HG03095 (cell line): Measurements from ENCODE around the gene ADPRHL1.
"Not testable (repeated sequence)": the region's sequence is repeated elsewhere in the genome, so short reads cannot be mapped to it uniquely, and the experiment has no call there.

Experiments
- ATAC-seq: cut with Tn5 transposase; IDR thresholded peaks from one replicate; pipeline ENCODE4 v1.9.1; 2021; ENCODE audit warnings: moderate library complexity; ENCODE audit not compliant: unreplicated experiment

The ADPRHL1 gene

GRCh38 chr13:113403255-113404104 is 49.8 kb downstream of the ADPRHL1 start:
- no peak for ATAC-seq

- no peak for ATAC-seq
Measured at GRCh38 chr13:113402471-113403254, 50.6 kb downstream of the ADPRHL1 start.

- ATAC-seq = no peak
Measured at GRCh38 chr13:113401452-113402415, 51.6 kb downstream of the ADPRHL1 start.

DNA sequence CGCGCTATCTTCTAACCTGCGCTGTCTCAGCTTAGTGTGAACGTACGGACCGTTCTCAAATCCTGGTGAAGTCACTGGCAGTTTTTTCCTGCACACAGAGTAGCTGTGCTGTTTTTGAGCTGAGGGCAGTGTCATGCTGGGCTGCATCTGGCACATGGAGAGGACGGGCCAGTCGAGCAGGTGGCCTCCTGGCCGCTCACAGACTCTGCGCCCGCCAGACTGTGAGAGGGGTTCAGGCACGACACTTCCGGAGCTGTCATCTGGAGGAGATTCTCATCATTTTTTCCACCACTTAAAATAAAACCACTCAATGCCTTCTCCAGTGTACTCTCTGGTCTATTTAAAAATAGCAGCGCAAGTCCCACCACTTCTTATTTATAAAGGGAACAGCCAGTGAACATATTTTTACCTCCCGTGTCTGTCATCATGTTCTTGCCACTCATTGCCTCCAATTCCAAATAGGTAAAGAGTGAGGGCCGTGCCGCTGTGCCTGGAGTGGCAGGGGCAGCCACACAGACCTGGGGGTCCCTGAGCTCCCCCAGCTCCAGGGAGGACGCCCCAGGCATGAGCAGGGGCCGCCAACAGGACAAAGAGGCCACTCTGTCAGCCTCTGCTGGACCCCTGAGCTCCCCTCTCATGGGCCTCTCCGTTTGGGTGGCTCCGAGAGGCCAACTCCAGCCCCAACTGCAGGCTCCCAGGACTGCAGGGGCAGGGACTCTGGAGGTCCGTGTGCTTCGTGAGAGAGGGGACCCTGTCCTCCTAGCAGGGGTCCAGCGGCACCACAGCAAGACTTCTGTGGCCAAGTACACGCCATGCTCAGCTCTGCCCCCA is 52.5 kb downstream of the ADPRHL1 start:
- ATAC-seq = no peak

GRCh38 chr13:113399755-113400149 is 53.5 kb downstream of the ADPRHL1 start:
- ATAC-seq = no peak

GRCh38 chr13:113398963-113399754 is 54.1 kb downstream of the ADPRHL1 start:
- ATAC-seq = no peak

DNA sequence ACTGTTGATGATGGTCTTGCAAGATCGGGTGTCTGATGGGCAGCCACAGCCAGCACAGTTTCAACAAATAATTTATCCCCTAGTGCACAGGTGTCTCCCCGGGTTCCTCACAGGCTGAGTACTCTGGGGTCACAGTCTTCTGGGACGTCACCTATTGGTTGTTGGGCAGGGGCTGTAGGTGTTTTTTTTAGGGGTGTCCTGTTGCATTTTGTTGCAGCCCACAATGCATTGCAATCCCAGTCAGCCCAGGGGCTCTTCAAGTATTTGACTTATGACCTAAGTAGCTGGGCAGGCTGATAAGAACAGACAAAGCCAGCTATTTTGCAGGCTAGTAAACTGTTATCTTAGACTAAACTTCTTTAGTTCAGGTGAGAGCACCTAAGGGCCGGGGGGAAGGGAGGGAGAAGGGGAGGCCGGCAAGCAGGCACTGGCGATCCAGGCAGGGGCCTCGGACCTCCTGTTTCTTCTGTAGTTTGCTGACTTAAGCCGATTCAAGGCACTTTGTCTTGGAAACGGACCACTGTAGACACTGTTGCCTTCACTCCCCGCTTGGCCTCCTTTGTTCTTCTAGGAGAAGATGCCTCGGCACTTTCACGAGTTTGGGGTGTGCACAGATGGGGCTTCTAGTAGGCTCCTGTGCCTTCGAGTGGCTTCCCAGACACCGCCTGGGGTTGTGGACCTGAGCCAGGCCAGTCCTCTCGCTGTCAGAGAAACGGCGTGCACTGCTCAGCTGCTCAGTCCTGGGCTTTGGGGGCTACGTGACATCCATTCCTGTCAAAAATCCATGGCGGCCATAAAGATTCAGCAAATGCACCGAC is 55.5 kb downstream of the ADPRHL1 start:
- ATAC-seq = no peak

DNA sequence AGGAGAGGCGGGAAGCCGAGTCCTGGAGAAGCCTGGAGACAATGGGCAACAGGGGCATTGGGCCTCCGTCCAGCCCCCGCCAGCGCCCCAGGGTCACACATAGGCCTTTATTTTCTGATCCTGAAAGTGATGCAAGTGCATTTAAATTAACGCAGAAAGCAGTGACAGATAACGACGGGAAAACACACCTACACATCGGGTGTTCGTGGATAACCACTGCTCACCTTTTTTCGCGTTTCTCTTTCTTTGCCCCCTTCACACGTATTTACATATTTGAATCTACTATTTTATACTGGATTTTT is 59.0 kb downstream of the ADPRHL1 start:
- ATAC-seq = no peak

DNA sequence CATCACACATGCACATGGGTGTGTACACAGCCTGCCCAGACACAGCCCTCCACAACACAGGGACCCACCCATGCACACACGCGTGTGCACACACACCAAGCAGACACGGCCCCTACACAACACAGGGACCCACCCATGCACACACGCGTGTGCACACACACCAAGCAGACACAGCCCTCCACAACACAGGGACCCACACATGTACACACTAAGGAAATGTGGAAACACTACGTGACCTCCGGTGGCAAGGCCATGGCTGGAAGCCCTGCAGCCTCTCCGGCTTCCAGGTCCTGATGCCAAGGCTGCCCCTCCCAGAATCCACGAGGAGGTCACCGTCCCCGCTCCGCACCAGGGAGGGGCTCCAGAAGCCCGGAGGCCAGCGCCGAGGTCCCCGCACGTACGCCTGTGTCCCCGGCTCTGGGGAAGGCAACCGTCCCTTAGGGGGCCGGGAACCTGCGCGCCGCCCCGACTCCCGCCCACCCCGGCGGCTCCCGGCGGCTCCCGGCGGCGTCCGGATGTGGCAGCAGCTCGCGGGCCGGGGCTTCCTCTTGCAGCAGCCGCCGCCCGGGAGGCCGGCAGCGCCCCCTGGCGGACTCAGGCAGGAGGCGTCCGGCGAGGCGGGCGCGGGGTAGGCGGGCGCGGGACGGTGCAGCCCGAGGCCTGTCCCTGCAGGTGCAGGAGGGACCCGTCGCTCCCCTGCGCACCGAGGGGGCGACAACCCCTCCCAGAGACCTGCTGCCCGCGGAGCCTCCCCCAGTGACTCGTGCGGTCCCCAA is 59.5 kb downstream of the ADPRHL1 start:
- peak; percentile 99 for ATAC-seq

DNA sequence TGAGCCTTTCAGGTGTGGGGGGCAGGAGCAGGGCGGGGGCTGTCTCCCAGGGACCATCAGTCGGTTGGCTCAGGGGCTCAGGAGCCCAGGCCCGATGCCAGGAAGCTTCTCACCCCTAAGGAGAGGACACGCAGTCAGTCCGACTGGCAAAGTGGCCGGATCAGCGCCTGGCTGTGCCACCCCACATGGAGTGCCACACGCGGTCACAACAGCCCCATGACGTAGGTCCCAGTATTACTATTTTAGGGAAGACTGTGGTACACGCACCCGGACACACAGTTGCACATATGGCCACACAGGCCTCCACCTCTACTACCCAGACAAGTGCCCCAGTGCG is 60.1 kb downstream of the ADPRHL1 start:
- ATAC-seq = peak; percentile 25

DNA sequence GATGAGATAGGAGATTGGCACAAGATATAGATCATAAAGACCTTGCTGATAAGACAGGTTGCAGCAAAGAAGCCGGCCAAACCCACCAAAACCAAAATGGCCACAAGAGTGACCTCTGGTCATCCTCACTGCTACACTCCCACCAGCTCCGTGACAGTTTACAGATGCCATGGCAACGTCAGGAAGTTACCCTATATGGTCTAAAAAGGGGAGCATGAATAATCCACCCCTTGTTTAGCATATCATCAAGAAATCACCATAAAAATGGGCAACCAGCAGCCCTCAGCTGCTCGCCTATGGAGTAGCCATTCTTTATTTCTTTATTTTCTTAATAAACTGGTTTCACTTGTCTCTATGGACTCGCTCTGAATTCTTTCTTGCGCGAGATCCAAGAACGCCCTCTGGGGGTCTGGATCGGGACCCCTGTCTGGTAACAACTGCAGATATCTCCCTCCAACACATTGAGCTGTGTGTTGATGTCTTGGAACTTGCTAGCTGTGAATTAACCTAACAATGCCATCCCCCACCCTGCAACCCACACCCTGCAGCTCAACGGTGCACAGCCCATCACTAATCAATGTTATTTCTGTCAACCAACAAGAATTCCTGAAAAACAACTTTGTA is 62.3 kb downstream of the ADPRHL1 start:
- ATAC-seq = no peak

DNA sequence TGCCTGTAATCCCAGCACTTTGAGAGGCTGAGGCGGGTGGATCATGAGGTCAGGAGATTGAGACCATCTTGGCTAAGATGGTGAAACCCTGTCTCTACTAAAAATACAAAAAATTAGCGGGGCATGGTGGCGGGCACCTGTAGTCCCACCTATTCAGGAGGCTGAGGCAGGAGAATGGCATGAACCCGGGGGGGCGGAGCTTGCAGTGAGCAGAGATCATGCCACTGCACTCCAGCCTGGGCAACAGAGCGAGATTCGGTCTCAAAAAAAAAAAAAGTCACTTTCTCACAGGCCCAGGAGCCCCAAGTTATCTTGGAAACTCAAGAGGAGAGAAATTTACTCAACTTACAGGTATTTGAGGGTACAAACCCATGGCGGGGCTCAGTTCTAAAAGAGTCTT is 63.7 kb downstream of the ADPRHL1 start:
- ATAC-seq = not testable (repeated sequence)

GRCh38 chr13:113387396-113387795 is 65.9 kb downstream of the ADPRHL1 start:
- ATAC-seq = no peak

- ATAC-seq = no peak
Measured at GRCh38 chr13:113383089-113383488, 70.2 kb downstream of the ADPRHL1 start.

GRCh38 chr13:113382542-113382941 is 70.7 kb downstream of the ADPRHL1 start:
- not testable (repeated sequence) for ATAC-seq

GRCh38 chr13:113378825-113379224 is 74.5 kb downstream of the ADPRHL1 start:
- ATAC-seq = no peak

DNA sequence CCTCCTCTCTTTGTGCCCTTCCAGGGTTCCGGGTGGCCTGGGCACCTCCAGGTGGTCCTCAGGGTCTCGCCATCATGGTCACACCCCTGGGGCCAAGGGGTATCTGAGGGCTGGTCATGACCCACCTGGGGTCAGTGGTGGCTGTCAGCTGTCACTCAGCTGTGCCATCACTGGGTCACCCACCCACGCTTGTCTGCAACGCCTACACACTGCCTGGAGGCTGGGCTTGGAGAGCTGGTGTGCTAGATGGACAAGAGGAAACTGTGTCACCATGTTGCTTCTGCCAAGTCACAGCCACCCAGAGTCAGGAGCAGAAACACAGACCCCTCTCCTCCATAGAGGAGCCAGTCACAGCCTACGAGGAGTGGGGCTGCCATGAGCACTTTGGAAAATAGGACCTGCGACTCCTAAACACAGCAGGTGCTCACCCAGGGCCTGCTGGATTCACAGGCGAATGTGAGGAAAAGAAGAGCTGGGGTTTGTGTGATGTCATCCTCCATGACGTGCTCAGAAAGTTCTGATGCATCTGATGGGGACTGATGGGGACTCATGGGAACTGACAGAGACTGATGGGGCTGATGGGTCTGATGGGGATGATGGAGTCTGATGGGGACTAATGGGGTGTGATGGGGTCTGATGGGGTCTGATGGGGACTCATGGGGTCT is 78.6 kb downstream of the ADPRHL1 start:
- no peak for ATAC-seq
